GM23248 (cell line): ENCODE data around the gene C16orf89.

Experiments used
- EZH2 ChIP-seq: fragments of 200-600 bp; sonication (generic); IDR thresholded peaks from 2 replicates; pipeline ENCODE4 v1.6.1; 2018; ENCODE audit warnings: antibody characterized with exemption, mild to moderate bottlenecking; ENCODE audit not compliant: insufficient read depth, poor library complexity, severe bottlenecking
- EZH2phosphoT487 ChIP-seq: fragments of 200-600 bp; sonication (generic); IDR thresholded peaks from 2 replicates; pipeline ENCODE4 v1.6.1; 2018; ENCODE audit warnings: antibody characterized with exemption, moderate library complexity, mild to moderate bottlenecking, low read depth; ENCODE audit not compliant: insufficient read depth

DNA sequence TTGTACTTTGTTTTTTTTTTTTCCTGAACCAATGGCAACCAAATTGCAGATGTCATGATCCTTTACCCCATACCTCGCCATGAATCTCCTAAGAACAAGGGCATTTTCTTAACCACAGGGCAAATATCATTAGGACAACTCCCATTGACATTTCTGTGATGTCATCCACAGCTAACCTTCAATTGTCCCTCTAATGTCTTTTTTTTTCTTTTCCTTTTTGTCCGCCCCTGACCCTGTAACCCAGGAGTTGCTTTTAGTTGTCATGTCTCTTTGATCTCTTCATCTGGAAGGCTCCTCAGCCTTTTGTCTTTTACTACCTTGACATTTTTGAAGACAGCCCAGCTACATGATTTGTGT lies 31.6 kb downstream of the C16orf89 start:
- TF ChIP-seq EZH2phosphoT487 = no peak
- TF ChIP-seq EZH2 = no peak
